ENCODE results near the gene TTYH3.

The TTYH3 gene

GRCh38 chr7:2652736-2653060 is 20.9 kb downstream of the TTYH3 start:
- Histone ChIP-seq H3K9ac (ENCODE audit: low read depth, low read length, poor library complexity) (peak overlapping the region; percentile 12), H3K27me3 (ENCODE audit: control insufficient read depth in 3 of 3, insufficient read depth in 3 of 3, low read depth in 1 of 3, low read length in 3 of 3) (no peaks in the 10 kb centered on the region), H3K23ac (ENCODE audit: low read depth, low read length, poor library complexity) (peak overlapping the region; percentile 44), H3K18ac (ENCODE audit: low read length) (peak overlapping the region; percentile 61), H3K9me3 (replicated peaks in 1 of 2; ENCODE audit: control insufficient read depth in 2 of 2, insufficient read depth in 1 of 2, low read depth in 1 of 2, low read length in 2 of 2) (peaks cover 0 to 2% of the 10 kb centered on the region in 2 donors), H2BK5ac (ENCODE audit: low read length) (no peak overlapping the region), H3K79me1 (ENCODE audit: low read depth, low read length) (peaks cover 12% of the 10 kb centered on the region), H2AFZ (ENCODE audit: low read length) (no peak overlapping the region), H4K91ac (ENCODE audit: low read depth, low read length, poor library complexity) (no peak overlapping the region), H3K36me3 (replicated peaks in 1 of 2; ENCODE audit: control insufficient read depth in 2 of 2, insufficient read depth in 2 of 2, low read length in 2 of 2) (peaks cover 52 to 94% of the 10 kb centered on the region in 2 donors), H3K4me3 (ENCODE audit: low read length in 2 of 2) (no peak overlapping the region), H2AK5ac (ENCODE audit: low read depth, low read length) (no peak overlapping the region), H2BK12ac (ENCODE audit: low read length) (no peak overlapping the region), H4K8ac (ENCODE audit: low read depth, low read length) (no peak overlapping the region), H3K27ac (replicated peaks; ENCODE audit: low read length) (no peak overlapping the region), H3K4me2 (ENCODE audit: insufficient read depth, low read length, poor library complexity, severe bottlenecking) (no peak overlapping the region), H2BK120ac (ENCODE audit: low read depth, low read length) (no peak overlapping the region), H3K4me1 (ENCODE audit: control insufficient read depth in 2 of 2, insufficient read depth in 1 of 2, low read depth in 1 of 2, low read length in 2 of 2) (peaks cover 0 to 1% of the 10 kb centered on the region in 2 donors), H2BK15ac (ENCODE audit: low read length) (no peak overlapping the region), H3K14ac (ENCODE audit: low read length) (no peak overlapping the region), H3K4ac (ENCODE audit: low read length) (no peak overlapping the region)
- DNase-seq (ENCODE audit: low spot score) = no peak
- no CpG with 5 or more reads among the region's 12 CpGs for WGBS, 2 donors (ENCODE audit: extremely low coverage in 2 of 2, insufficient read length in 2 of 2, insufficient replicate concordance in 1 of 2)

- H3K4me3 ChIP-seq (ENCODE audit: low read length in 2 of 2) = no peak overlapping the region
- H3K9me3 ChIP-seq (replicated peaks in 1 of 2; ENCODE audit: control insufficient read depth in 2 of 2, insufficient read depth in 1 of 2, low read depth in 1 of 2, low read length in 2 of 2) = peaks cover 0 to 2% of the 10 kb centered on the region in 2 donors
- no peak overlapping the region for H3K18ac ChIP-seq (ENCODE audit: low read length)
- H2AFZ ChIP-seq (ENCODE audit: low read length) = no peak overlapping the region
- no peak overlapping the region for H3K14ac ChIP-seq (ENCODE audit: low read length)
- H4K8ac ChIP-seq (ENCODE audit: low read depth, low read length) = no peak overlapping the region
- H3K4me2 ChIP-seq (ENCODE audit: insufficient read depth, low read length, poor library complexity, severe bottlenecking) = no peak overlapping the region
- no CpG with 5 or more reads among the region's 5 CpGs for WGBS, 2 donors (ENCODE audit: extremely low coverage in 2 of 2, insufficient read length in 2 of 2, insufficient replicate concordance in 1 of 2)
- H3K23ac ChIP-seq (ENCODE audit: low read depth, low read length, poor library complexity) = no peak overlapping the region
- no peak overlapping the region for H3K4ac ChIP-seq (ENCODE audit: low read length)
- H2BK12ac ChIP-seq (ENCODE audit: low read length) = no peak overlapping the region
- H2BK15ac ChIP-seq (ENCODE audit: low read length) = no peak overlapping the region
- no peaks in the 10 kb centered on the region for H3K27me3 ChIP-seq (ENCODE audit: control insufficient read depth in 3 of 3, insufficient read depth in 3 of 3, low read depth in 1 of 3, low read length in 3 of 3)
- no peak overlapping the region for H2BK5ac ChIP-seq (ENCODE audit: low read length)
- no peak overlapping the region for H2AK5ac ChIP-seq (ENCODE audit: low read depth, low read length)
- H3K9ac ChIP-seq (ENCODE audit: low read depth, low read length, poor library complexity) = no peak overlapping the region
- peaks cover 0 to 1% of the 10 kb centered on the region in 2 donors for H3K4me1 ChIP-seq (ENCODE audit: control insufficient read depth in 2 of 2, insufficient read depth in 1 of 2, low read depth in 1 of 2, low read length in 2 of 2)
- H3K27ac ChIP-seq (replicated peaks; ENCODE audit: low read length) = no peak overlapping the region
- DNase-seq (ENCODE audit: low spot score) = no peak
- peaks cover 16% of the 10 kb centered on the region for H3K79me1 ChIP-seq (ENCODE audit: low read depth, low read length)
- H4K91ac ChIP-seq (ENCODE audit: low read depth, low read length, poor library complexity) = no peak overlapping the region
- no peak overlapping the region for H2BK120ac ChIP-seq (ENCODE audit: low read depth, low read length)
- peaks cover 56 to 95% of the 10 kb centered on the region in 2 donors for H3K36me3 ChIP-seq (replicated peaks in 1 of 2; ENCODE audit: control insufficient read depth in 2 of 2, insufficient read depth in 2 of 2, low read length in 2 of 2)
Measured at GRCh38 chr7:2654059-2654458, 22.3 kb downstream of the TTYH3 start.

DNA sequence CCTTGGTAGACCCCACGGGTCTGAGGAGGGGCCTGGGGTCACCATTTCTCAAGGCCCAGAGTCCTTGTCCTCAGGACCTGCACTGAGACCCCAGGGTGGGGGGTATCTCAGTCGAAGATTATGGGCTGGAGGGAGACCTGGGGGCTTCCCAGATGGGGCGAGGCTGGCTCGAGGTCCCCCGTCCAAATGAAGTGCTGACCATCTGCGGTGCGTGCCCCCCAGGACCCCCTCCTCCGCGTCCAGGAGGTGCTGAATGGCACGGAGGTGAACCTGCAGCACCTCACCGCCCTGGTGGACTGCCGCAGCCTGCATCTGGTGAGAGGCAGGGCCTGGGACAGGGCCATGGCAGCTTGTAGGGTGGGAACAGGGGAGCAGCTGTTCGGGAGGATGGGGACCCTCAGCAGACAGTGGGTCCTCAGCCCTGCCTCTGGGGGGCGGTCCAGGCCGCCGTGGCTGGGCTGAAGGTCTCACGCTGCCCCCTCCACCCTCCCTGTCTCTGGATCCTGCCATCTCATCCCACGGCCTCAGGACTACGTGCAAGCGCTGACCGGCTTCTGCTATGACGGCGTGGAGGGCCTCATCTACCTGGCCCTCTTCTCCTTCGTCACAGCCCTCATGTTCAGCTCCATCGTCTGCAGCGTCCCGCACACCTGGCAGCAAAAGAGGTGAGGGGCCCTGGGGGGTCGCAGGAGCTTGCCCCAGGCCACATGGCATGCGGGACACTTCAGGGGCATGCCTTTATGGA is 24.3 kb downstream of the TTYH3 start:
- peaks cover 0 to 2% of the 10 kb centered on the region in 2 donors for H3K9me3 ChIP-seq (replicated peaks in 1 of 2; ENCODE audit: control insufficient read depth in 2 of 2, insufficient read depth in 1 of 2, low read depth in 1 of 2, low read length in 2 of 2)
- H3K36me3 ChIP-seq (replicated peaks in 1 of 2; ENCODE audit: control insufficient read depth in 2 of 2, insufficient read depth in 2 of 2, low read length in 2 of 2) = peaks cover 49 to 90% of the 10 kb centered on the region in 2 donors
- H3K27me3 ChIP-seq (ENCODE audit: control insufficient read depth in 3 of 3, insufficient read depth in 3 of 3, low read depth in 1 of 3, low read length in 3 of 3) = no peaks in the 10 kb centered on the region
- H2AK5ac ChIP-seq (ENCODE audit: low read depth, low read length) = no peak overlapping the region
- no peak overlapping the region for H2AFZ ChIP-seq (ENCODE audit: low read length)
- no CpG with 5 or more reads among the region's 29 CpGs for WGBS, 2 donors (ENCODE audit: extremely low coverage in 2 of 2, insufficient read length in 2 of 2, insufficient replicate concordance in 1 of 2)
- no peak overlapping the region for H2BK15ac ChIP-seq (ENCODE audit: low read length)
- peak overlapping the region; percentile 65 for H3K23ac ChIP-seq (ENCODE audit: low read depth, low read length, poor library complexity)
- H3K4ac ChIP-seq (ENCODE audit: low read length) = no peak overlapping the region
- peak overlapping the region; percentile 88 for H3K9ac ChIP-seq (ENCODE audit: low read depth, low read length, poor library complexity)
- H4K8ac ChIP-seq (ENCODE audit: low read depth, low read length) = peak overlapping the region; percentile 65
- H3K4me2 ChIP-seq (ENCODE audit: insufficient read depth, low read length, poor library complexity, severe bottlenecking) = no peak overlapping the region
- no peak overlapping the region for H2BK120ac ChIP-seq (ENCODE audit: low read depth, low read length)
- H3K79me1 ChIP-seq (ENCODE audit: low read depth, low read length) = peaks cover 15% of the 10 kb centered on the region
- no peak overlapping the region for H4K91ac ChIP-seq (ENCODE audit: low read depth, low read length, poor library complexity)
- no peak overlapping the region for H3K27ac ChIP-seq (replicated peaks; ENCODE audit: low read length)
- H3K18ac ChIP-seq (ENCODE audit: low read length) = peak overlapping the region; percentile 83
- H3K14ac ChIP-seq (ENCODE audit: low read length) = no peak overlapping the region
- no peak overlapping the region for H2BK12ac ChIP-seq (ENCODE audit: low read length)
- H3K4me1 ChIP-seq (ENCODE audit: control insufficient read depth in 2 of 2, insufficient read depth in 1 of 2, low read depth in 1 of 2, low read length in 2 of 2) = peaks cover 0 to 1% of the 10 kb centered on the region in 2 donors
- no peak overlapping the region for H2BK5ac ChIP-seq (ENCODE audit: low read length)
- DNase-seq (ENCODE audit: low spot score) = no peak
- no peak overlapping the region for H3K4me3 ChIP-seq (ENCODE audit: low read length in 2 of 2)

- Histone ChIP-seq H3K4me1 (ENCODE audit: control insufficient read depth in 2 of 2, insufficient read depth in 1 of 2, low read depth in 1 of 2, low read length in 2 of 2) (no peaks in the 10 kb centered on the region), H3K18ac (ENCODE audit: low read length) (no peak overlapping the region), H4K8ac (ENCODE audit: low read depth, low read length) (no peak overlapping the region)
Measured at GRCh38 chr7:2657208-2657607, 25.4 kb downstream of the TTYH3 start.

More at GRCh38 chr7:2657208-2657607, 25.4 kb downstream of the TTYH3 start:
- Histone ChIP-seq H2AK5ac (ENCODE audit: low read depth, low read length) (no peak overlapping the region), H2BK12ac (ENCODE audit: low read length) (no peak overlapping the region), H3K4ac (ENCODE audit: low read length) (no peak overlapping the region), H3K27ac (replicated peaks; ENCODE audit: low read length) (no peak overlapping the region), H3K23ac (ENCODE audit: low read depth, low read length, poor library complexity) (no peak overlapping the region), H3K14ac (ENCODE audit: low read length) (no peak overlapping the region), H3K9me3 (replicated peaks in 1 of 2; ENCODE audit: control insufficient read depth in 2 of 2, insufficient read depth in 1 of 2, low read depth in 1 of 2, low read length in 2 of 2) (no peaks in the 10 kb centered on the region), H2AFZ (ENCODE audit: low read length) (no peak overlapping the region), H3K4me2 (ENCODE audit: insufficient read depth, low read length, poor library complexity, severe bottlenecking) (no peak overlapping the region), H3K36me3 (replicated peaks in 1 of 2; ENCODE audit: control insufficient read depth in 2 of 2, insufficient read depth in 2 of 2, low read length in 2 of 2) (peaks cover 48 to 90% of the 10 kb centered on the region in 2 donors), H2BK15ac (ENCODE audit: low read length) (no peak overlapping the region), H2BK5ac (ENCODE audit: low read length) (no peak overlapping the region), H3K27me3 (ENCODE audit: control insufficient read depth in 3 of 3, insufficient read depth in 3 of 3, low read depth in 1 of 3, low read length in 3 of 3) (no peaks in the 10 kb centered on the region), H3K4me3 (ENCODE audit: low read length in 2 of 2) (no peak overlapping the region), H3K9ac (ENCODE audit: low read depth, low read length, poor library complexity) (no peak overlapping the region), H3K79me1 (ENCODE audit: low read depth, low read length) (peaks cover 12% of the 10 kb centered on the region), H2BK120ac (ENCODE audit: low read depth, low read length) (no peak overlapping the region), H4K91ac (ENCODE audit: low read depth, low read length, poor library complexity) (no peak overlapping the region)
- DNase-seq (ENCODE audit: low spot score) = no peak
- no CpG with 5 or more reads among the region's 2 CpGs for WGBS, 2 donors (ENCODE audit: extremely low coverage in 2 of 2, insufficient read length in 2 of 2, insufficient replicate concordance in 1 of 2)

Measured in neuronal stem cell (in vitro differentiated cells).